RWPE1 (cell line): ENCODE measurements around the gene HSPA1L.

Experiments used
- CTCF ChIA-PET: fragments of 350-600 bp; sonication (Branson Sonifier 250); formaldehyde crosslinking; extraction: SDS; loops from one replicate; lab custom pipeline; 2021; lab: Yijun Ruan, JAX
- POLR2A ChIA-PET: fragments of 400-600 bp; formaldehyde crosslinking; extraction: SDS; loops from one replicate; lab custom pipeline; 2020; ENCODE audit warnings: antibody characterized with exemption; ENCODE audit not compliant: low non-redundant PET; lab: Yijun Ruan, JAX
- DNase-seq: peaks from one replicate; pipeline ENCODE4 v3.0.0; 2012; ENCODE audit warnings: low spot score
- H3K27ac ChIP-seq: fragments of 450-650 bp; 2 replicates; pipeline ENCODE4 v1.5.1; 2017
- CTCF ChIP-seq: fragments of 450-650 bp; conservative IDR thresholded peaks from 2 replicates; pipeline ENCODE4 v1.5.1; 2017; ENCODE audit warnings: low read depth, mild to moderate bottlenecking

HSPA1L gene

GRCh38 chr6:31836474-31837368 lies 21.6 kb upstream of the HSPA1L start:
- no peak for TF ChIP-seq CTCF
- ChIA-PET POLR2A (interaction anchor here (0.6 to 1.1 kb wide), 3 partner anchors 15 to 51 kb away, joined by 3 to 6 read pairs (median 5); partner anchors contain the start of gene HSPA1L), CTCF (interaction anchor here (1.1 kb wide), 1 partner anchor 41 kb away, joined by 4 read pairs; no protein-coding TSS in a partner anchor)
- peak overlapping the region; percentile 97 for H3K27ac ChIP-seq
- no peak for DNase-seq

- TF ChIP-seq CTCF: no peak
- CTCF ChIA-PET: interaction anchor here (0.6 kb wide), 2 partner anchors 16 to 35 kb away, joined by 3 to 6 read pairs; no protein-coding TSS in a partner anchor
- peak overlapping the region; percentile 97 for H3K27ac ChIP-seq
- POLR2A ChIA-PET: interaction anchor here (0.6 to 1.1 kb wide), 2 partner anchors 15 to 21 kb away, joined by 3 to 5 read pairs; partner anchors contain the start of gene HSPA1L
- DNase-seq: no peak
These were observed 21.0 kb upstream of the HSPA1L start for GRCh38 chr6:31836047-31836473.

GRCh38 chr6:31834367-31835250 lies 19.5 kb upstream of the HSPA1L start:
- TF ChIP-seq CTCF: no peak
- POLR2A ChIA-PET: interaction anchor here (0.6 to 1.0 kb wide), 3 partner anchors 11 to 149 kb away, joined by 3 to 4 read pairs (median 3); no protein-coding TSS in a partner anchor
- CTCF ChIA-PET: interaction anchor here (0.8 kb wide), 1 partner anchor 99 kb away, joined by 3 read pairs; no protein-coding TSS in a partner anchor
- peak; percentile 83 for DNase-seq
- peak overlapping the region; percentile 97 for H3K27ac ChIP-seq

- peak overlapping the region; percentile 97 for H3K27ac ChIP-seq
- POLR2A ChIA-PET: interaction anchor here (0.6 to 1.2 kb wide), 7 partner anchors 13 to 129 kb away, joined by 3 to 7 read pairs (median 4); partner anchors contain the start of gene NEU1
These were observed 16.5 kb upstream of the HSPA1L start for GRCh38 chr6:31831350-31832215.

More at GRCh38 chr6:31831350-31832215, 16.5 kb upstream of the HSPA1L start:
- no peak for TF ChIP-seq CTCF
- CTCF ChIA-PET: interaction anchor here (0.6 to 2.0 kb wide), 3 partner anchors 14 to 240 kb away, joined by 3 to 11 read pairs (median 7); no protein-coding TSS in a partner anchor
- no peak for DNase-seq
